Endothelial cell (in vitro differentiated cells): ENCODE results near the gene GGNBP2. TPM values are rescaled to one million over a fixed set of nuclear protein-coding genes. Genes with fewer than 3 reads are reported as not detected.

Experiments
- DNase-seq: peaks from one replicate; pipeline ENCODE4 v3.0.0; 2021; ENCODE audit warnings: low spot score
- H3K27ac Mint-ChIP-seq: one replicate; pipeline ENCODE4 v1.8.0; 2021; ENCODE audit warnings: mixed read lengths, inconsistent platforms; ENCODE audit not compliant: unreplicated experiment
- H3K27me3 Mint-ChIP-seq: one replicate; pipeline ENCODE4 v1.8.0; 2021; ENCODE audit warnings: mild to moderate bottlenecking, moderate library complexity, mixed read lengths, inconsistent platforms; ENCODE audit not compliant: unreplicated experiment
- H3K36me3 Mint-ChIP-seq: one replicate; pipeline ENCODE4 v1.8.0; 2021; ENCODE audit warnings: mild to moderate bottlenecking, low read depth, mixed read lengths, inconsistent platforms; ENCODE audit not compliant: unreplicated experiment
- H3K4me1 Mint-ChIP-seq: one replicate; pipeline ENCODE4 v1.8.0; 2021; ENCODE audit warnings: mild to moderate bottlenecking, mixed read lengths, inconsistent platforms; ENCODE audit not compliant: unreplicated experiment
- H3K4me3 Mint-ChIP-seq: one replicate; pipeline ENCODE4 v1.8.0; 2021; ENCODE audit warnings: mild to moderate bottlenecking, mixed read lengths, inconsistent platforms; ENCODE audit not compliant: unreplicated experiment
- H3K9me3 Mint-ChIP-seq: one replicate; pipeline ENCODE4 v1.8.0; 2021; ENCODE audit warnings: mixed read lengths, inconsistent platforms; ENCODE audit not compliant: unreplicated experiment
- CTCF ChIP-seq: fragments of 200-600 bp; sonication (generic); IDR thresholded peaks from one replicate; pipeline ENCODE4 v1.5.0; 2021; ENCODE audit warnings: antibody characterized with exemption; ENCODE audit not compliant: unreplicated experiment
- total RNA-seq: library from RNA; stranded (reverse); fragmentation: NEBNext Ultra II Directional; extraction: Animal tissue kit (Norgen Biotek cat#: 25700); gene quantifications from one replicate; pipeline ENCODE4 v1.2.1, GENCODE V29; 2021; ENCODE audit not compliant: unreplicated experiment

The GGNBP2 gene
- total RNA-seq, 1 donor from 2014 or later, result 84.4 TPM

- TF ChIP-seq CTCF, result no peak
- peaks cover 12% of the 10 kb centered on the region for H3K36me3 Mint-ChIP-seq
- H3K9me3 Mint-ChIP-seq, result no peaks in the 10 kb centered on the region
- H3K4me3 Mint-ChIP-seq, result no peak overlapping the region
- H3K27me3 Mint-ChIP-seq, result peaks cover 2% of the 10 kb centered on the region
- peaks cover 3% of the 10 kb centered on the region for H3K4me1 Mint-ChIP-seq
- DNase-seq, result no peak
- H3K27ac Mint-ChIP-seq, result no peak overlapping the region
Observed at GRCh38 chr17:36527621-36528250, 17.0 kb upstream of the GGNBP2 start.

GRCh38 chr17:36529121-36529520 lies 15.6 kb upstream of the GGNBP2 start:
- Mint-ChIP-seq H3K36me3 (peaks cover 12% of the 10 kb centered on the region), H3K9me3 (no peaks in the 10 kb centered on the region)

GRCh38 chr17:36532435-36532975 lies 12.2 kb upstream of the GGNBP2 start:
- Mint-ChIP-seq H3K36me3 (peaks cover 3% of the 10 kb centered on the region), H3K4me3 (no peak overlapping the region)

More at GRCh38 chr17:36529121-36529520, 15.6 kb upstream of the GGNBP2 start:
- Mint-ChIP-seq H3K4me3 (no peak overlapping the region), H3K4me1 (peaks cover 9% of the 10 kb centered on the region), H3K27me3 (peaks cover 2% of the 10 kb centered on the region), H3K27ac (no peak overlapping the region)
- DNase-seq, result no peak
- TF ChIP-seq CTCF, result no peak

GRCh38 chr17:36533935-36534839 lies 10.5 kb upstream of the GGNBP2 start:
- DNase-seq, result peak; percentile 62
- Mint-ChIP-seq H3K4me1 (peaks cover 14% of the 10 kb centered on the region), H3K36me3 (peaks cover 7% of the 10 kb centered on the region), H3K9me3 (no peaks in the 10 kb centered on the region), H3K27ac (peak overlapping the region; percentile 89), H3K4me3 (peak overlapping the region; percentile 94), H3K27me3 (peaks cover 3% of the 10 kb centered on the region)
- TF ChIP-seq CTCF, result peak; percentile 81

More at GRCh38 chr17:36532435-36532975, 12.2 kb upstream of the GGNBP2 start:
- Mint-ChIP-seq H3K27ac (no peak overlapping the region), H3K9me3 (no peaks in the 10 kb centered on the region), H3K4me1 (peaks cover 16% of the 10 kb centered on the region), H3K27me3 (peaks cover 3% of the 10 kb centered on the region)
- no peak for DNase-seq
- no peak for TF ChIP-seq CTCF
